Loucy (cell line): Measurements from ENCODE around the gene MITF.

Experiments
- EZH2phosphoT487 ChIP-seq: fragments of 200-600 bp; IDR thresholded peaks from 2 replicates; pipeline ENCODE4 v1.6.1; 2018; ENCODE audit warnings: antibody characterized with exemption, mild to moderate bottlenecking, moderate library complexity, borderline replicate concordance
- TF ChIP-seq, protein P1 (sequence below): fragments of 200-600 bp; sonication (generic); conservative IDR thresholded peaks from 2 replicates; pipeline ENCODE4 v1.5.1; 2014; ENCODE audit warnings: mild to moderate bottlenecking, antibody characterized with exemption, low read length

DNA sequence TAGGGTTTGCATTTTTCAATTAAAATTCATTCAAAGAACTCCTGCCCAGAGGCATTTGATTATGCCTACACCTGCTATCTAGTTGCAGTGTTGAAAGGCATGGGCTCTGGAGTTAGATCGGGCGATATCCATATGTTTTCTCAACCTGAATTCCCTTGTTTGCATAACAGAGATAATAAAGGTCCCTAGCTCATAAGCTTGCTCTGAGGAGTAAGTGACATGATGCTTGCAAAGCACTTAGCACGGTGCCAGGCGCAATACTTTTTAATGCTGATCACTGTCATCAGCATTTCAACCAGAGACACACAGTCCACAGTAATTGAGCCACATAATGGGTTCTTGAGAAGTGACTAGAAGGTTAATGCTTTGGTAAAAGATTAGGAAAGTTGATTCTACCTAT is 154.0 kb downstream of the MITF start:
- TF ChIP-seq, protein P1, sequence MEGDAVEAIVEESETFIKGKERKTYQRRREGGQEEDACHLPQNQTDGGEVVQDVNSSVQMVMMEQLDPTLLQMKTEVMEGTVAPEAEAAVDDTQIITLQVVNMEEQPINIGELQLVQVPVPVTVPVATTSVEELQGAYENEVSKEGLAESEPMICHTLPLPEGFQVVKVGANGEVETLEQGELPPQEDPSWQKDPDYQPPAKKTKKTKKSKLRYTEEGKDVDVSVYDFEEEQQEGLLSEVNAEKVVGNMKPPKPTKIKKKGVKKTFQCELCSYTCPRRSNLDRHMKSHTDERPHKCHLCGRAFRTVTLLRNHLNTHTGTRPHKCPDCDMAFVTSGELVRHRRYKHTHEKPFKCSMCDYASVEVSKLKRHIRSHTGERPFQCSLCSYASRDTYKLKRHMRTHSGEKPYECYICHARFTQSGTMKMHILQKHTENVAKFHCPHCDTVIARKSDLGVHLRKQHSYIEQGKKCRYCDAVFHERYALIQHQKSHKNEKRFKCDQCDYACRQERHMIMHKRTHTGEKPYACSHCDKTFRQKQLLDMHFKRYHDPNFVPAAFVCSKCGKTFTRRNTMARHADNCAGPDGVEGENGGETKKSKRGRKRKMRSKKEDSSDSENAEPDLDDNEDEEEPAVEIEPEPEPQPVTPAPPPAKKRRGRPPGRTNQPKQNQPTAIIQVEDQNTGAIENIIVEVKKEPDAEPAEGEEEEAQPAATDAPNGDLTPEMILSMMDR = no peak
- no peak for TF ChIP-seq EZH2phosphoT487
